ENCODE measurements around the gene ABCA2.
"Not testable (repeated sequence)": the region's sequence is repeated elsewhere in the genome, so short reads cannot be mapped to it uniquely, and the experiment has no call there.

Gene ABCA2

GRCh38 chr9:137040568-137040967 lies 12.5 kb upstream of the ABCA2 start:
- Mint-ChIP-seq H3K36me3 (no peaks in the 10 kb centered on the region), H3K4me1 (peaks cover 10% of the 10 kb centered on the region), H3K27ac (no peak overlapping the region), H3K9me3 (no peaks in the 10 kb centered on the region), H3K27me3 (no peaks in the 10 kb centered on the region), H3K4me3 (no peak overlapping the region)

- Mint-ChIP-seq H3K27me3 (no peaks in the 10 kb centered on the region), H3K36me3 (no peaks in the 10 kb centered on the region), H3K9me3 (no peaks in the 10 kb centered on the region), H3K4me1 (peaks cover 12% of the 10 kb centered on the region), H3K4me3 (no peak overlapping the region), H3K27ac (no peak overlapping the region)
Observed at GRCh38 chr9:137039611-137040366, 11.8 kb upstream of the ABCA2 start.

GRCh38 chr9:137038916-137039315 lies 10.9 kb upstream of the ABCA2 start:
- no peaks in the 10 kb centered on the region for H3K27me3 Mint-ChIP-seq
- no peaks in the 10 kb centered on the region for H3K36me3 Mint-ChIP-seq
- H3K4me3 Mint-ChIP-seq: no peak overlapping the region
- H3K9me3 Mint-ChIP-seq: no peaks in the 10 kb centered on the region
- peaks cover 11% of the 10 kb centered on the region for H3K4me1 Mint-ChIP-seq
- no peak overlapping the region for H3K27ac Mint-ChIP-seq

- no peak overlapping the region for H3K4me3 Mint-ChIP-seq
- peaks cover 15% of the 10 kb centered on the region for H3K4me1 Mint-ChIP-seq
- H3K27me3 Mint-ChIP-seq: no peaks in the 10 kb centered on the region
- H3K36me3 Mint-ChIP-seq: no peaks in the 10 kb centered on the region
- H3K9me3 Mint-ChIP-seq: no peaks in the 10 kb centered on the region
- H3K27ac Mint-ChIP-seq: no peak overlapping the region
Observed at GRCh38 chr9:137037483-137037882, 9.4 kb upstream of the ABCA2 start.

- H3K9me3 Mint-ChIP-seq: no peaks in the 10 kb centered on the region
Observed at GRCh38 chr9:137037035-137037434, 9.0 kb upstream of the ABCA2 start.

GRCh38 chr9:137035937-137036336 lies 7.9 kb upstream of the ABCA2 start:
- H3K4me1 Mint-ChIP-seq: peaks cover 20% of the 10 kb centered on the region
- H3K36me3 Mint-ChIP-seq: no peaks in the 10 kb centered on the region
- no peak overlapping the region for H3K27ac Mint-ChIP-seq
- no peak overlapping the region for H3K4me3 Mint-ChIP-seq
- no peaks in the 10 kb centered on the region for H3K27me3 Mint-ChIP-seq
- H3K9me3 Mint-ChIP-seq: no peaks in the 10 kb centered on the region

More at GRCh38 chr9:137037035-137037434, 9.0 kb upstream of the ABCA2 start:
- no peak overlapping the region for H3K27ac Mint-ChIP-seq
- no peaks in the 10 kb centered on the region for H3K36me3 Mint-ChIP-seq
- no peaks in the 10 kb centered on the region for H3K27me3 Mint-ChIP-seq
- H3K4me3 Mint-ChIP-seq: no peak overlapping the region
- peaks cover 16% of the 10 kb centered on the region for H3K4me1 Mint-ChIP-seq

GRCh38 chr9:137035507-137035834 lies 7.4 kb upstream of the ABCA2 start:
- H3K4me1 Mint-ChIP-seq: peaks cover 25% of the 10 kb centered on the region
- no peak overlapping the region for H3K27ac Mint-ChIP-seq
- no peaks in the 10 kb centered on the region for H3K36me3 Mint-ChIP-seq
- no peaks in the 10 kb centered on the region for H3K9me3 Mint-ChIP-seq
- no peaks in the 10 kb centered on the region for H3K27me3 Mint-ChIP-seq
- H3K4me3 Mint-ChIP-seq: no peak overlapping the region

GRCh38 chr9:137034709-137035506 lies 6.9 kb upstream of the ABCA2 start:
- H3K27ac Mint-ChIP-seq: peak overlapping the region; percentile 51
- no peaks in the 10 kb centered on the region for H3K27me3 Mint-ChIP-seq

GRCh38 chr9:137034039-137034708 lies 6.1 kb upstream of the ABCA2 start:
- Mint-ChIP-seq H3K27me3 (no peaks in the 10 kb centered on the region), H3K27ac (no peak overlapping the region), H3K4me1 (peaks cover 35% of the 10 kb centered on the region), H3K4me3 (peak overlapping the region; percentile 69), H3K9me3 (no peaks in the 10 kb centered on the region), H3K36me3 (no peaks in the 10 kb centered on the region)

More at GRCh38 chr9:137034709-137035506, 6.9 kb upstream of the ABCA2 start:
- Mint-ChIP-seq H3K9me3 (no peaks in the 10 kb centered on the region), H3K4me1 (peaks cover 28% of the 10 kb centered on the region), H3K36me3 (no peaks in the 10 kb centered on the region), H3K4me3 (peak overlapping the region; percentile 69)

- not testable (repeated sequence) for H3K36me3 Mint-ChIP-seq, H3K27ac Mint-ChIP-seq, H3K27me3 Mint-ChIP-seq, H3K9me3 Mint-ChIP-seq
- peaks cover 35% of the 10 kb centered on the region for H3K4me1 Mint-ChIP-seq
- H3K4me3 Mint-ChIP-seq: peak overlapping the region; percentile 30
Observed at GRCh38 chr9:137033481-137033880, 5.4 kb upstream of the ABCA2 start.

- Mint-ChIP-seq H3K27ac (no peak overlapping the region), H3K27me3 (no peaks in the 10 kb centered on the region), H3K9me3 (no peaks in the 10 kb centered on the region), H3K4me1 (peaks cover 35% of the 10 kb centered on the region), H3K36me3 (no peaks in the 10 kb centered on the region), H3K4me3 (no peak overlapping the region)
Observed at GRCh38 chr9:137032858-137033257, 4.8 kb upstream of the ABCA2 start.

- Mint-ChIP-seq H3K27me3 (no peaks in the 10 kb centered on the region), H3K27ac (no peak within 1 kb of the TSS), H3K9me3 (no peaks in the 10 kb centered on the region), H3K36me3 (no peaks in the 10 kb centered on the region), H3K4me3 (no peak within 1 kb of the TSS), H3K4me1 (peaks cover 38% of the 10 kb centered on the region)
Observed at GRCh38 chr9:137031904-137032640, 4.0 kb upstream of the ABCA2 start, which contains the start of gene FUT7. Gene FUT7 (minus strand): TSS chr9:137032088. CDS start chr9:137031991, 97 bp downstream.

GRCh38 chr9:137030538-137031527 lies 2.8 kb upstream of the ABCA2 start:
- Mint-ChIP-seq H3K36me3 (no peaks in the 10 kb centered on the region), H3K27ac (no peak overlapping the region), H3K4me1 (peaks cover 40% of the 10 kb centered on the region), H3K9me3 (no peaks in the 10 kb centered on the region), H3K4me3 (peak overlapping the region; percentile 26), H3K27me3 (no peaks in the 10 kb centered on the region)

GRCh38 chr9:137030006-137030405 lies 2.0 kb upstream of the ABCA2 start:
- H3K4me3 Mint-ChIP-seq: peak overlapping the region; percentile 7
- no peak overlapping the region for H3K27ac Mint-ChIP-seq
- no peaks in the 10 kb centered on the region for H3K9me3 Mint-ChIP-seq
- H3K4me1 Mint-ChIP-seq: peaks cover 36% of the 10 kb centered on the region
- H3K27me3 Mint-ChIP-seq: no peaks in the 10 kb centered on the region
- H3K36me3 Mint-ChIP-seq: no peaks in the 10 kb centered on the region

All from activated naive CD4-positive, alpha-beta T cell treated with anti-CD3 and anti-CD28 coated beads, Interleukin-2, amount 50 U/mL, for 24 hours (primary cell).